NCI-H2029 (cell line): ENCODE measurements around the gene FARP1.
A peak's percentile ranks its signal among the peaks of the same experiment; 100 is the strongest.

Experiments used
- DNase-seq: peaks from one replicate; lab custom pipeline; 2025; lab: John Stamatoyannopoulos, UW

The FARP1 gene

DNA sequence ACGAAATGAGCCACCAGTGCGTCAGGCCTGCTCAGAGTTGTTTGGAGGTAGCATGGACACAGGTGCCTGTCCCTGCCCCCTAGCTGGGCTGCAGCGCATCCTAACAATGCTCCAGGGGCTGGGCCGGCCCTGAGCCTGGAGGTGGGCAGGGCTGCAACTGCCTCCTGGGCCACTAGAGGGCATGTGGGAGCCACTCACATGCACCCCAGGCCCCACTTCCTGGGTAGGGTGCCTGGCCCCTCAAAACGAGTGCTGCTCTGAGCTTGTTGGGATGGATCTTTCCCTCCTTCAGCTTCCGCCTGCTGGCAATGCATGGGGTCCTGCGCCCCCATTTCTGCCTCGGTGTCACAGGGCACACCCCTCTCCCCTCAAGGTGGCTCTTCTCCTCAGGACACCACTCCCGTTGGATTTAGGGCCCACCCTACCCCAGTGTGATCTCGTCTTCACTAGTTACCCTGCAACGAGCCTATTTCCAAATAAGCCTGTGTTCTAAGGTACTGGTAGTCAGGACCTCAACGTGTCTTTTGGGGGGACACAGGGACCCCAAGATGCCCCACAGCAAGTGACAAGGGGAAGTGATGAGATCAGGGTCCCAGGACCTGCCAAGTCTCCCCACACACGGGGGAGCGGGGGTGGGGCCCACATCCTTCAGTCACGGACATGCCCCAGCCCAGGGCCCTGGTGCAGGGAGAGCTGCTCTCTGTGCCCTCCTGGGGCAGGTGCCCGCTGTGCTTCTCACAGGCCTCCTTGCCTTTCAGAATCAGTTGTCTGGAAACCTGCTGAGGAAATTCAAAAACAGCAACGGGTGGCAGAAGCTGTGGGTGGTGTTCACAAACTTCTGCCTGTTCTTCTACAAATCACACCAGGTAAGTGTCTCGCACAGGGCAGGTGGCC lies 302.7 kb downstream of the FARP1 start:
- no peak for DNase-seq

DNA sequence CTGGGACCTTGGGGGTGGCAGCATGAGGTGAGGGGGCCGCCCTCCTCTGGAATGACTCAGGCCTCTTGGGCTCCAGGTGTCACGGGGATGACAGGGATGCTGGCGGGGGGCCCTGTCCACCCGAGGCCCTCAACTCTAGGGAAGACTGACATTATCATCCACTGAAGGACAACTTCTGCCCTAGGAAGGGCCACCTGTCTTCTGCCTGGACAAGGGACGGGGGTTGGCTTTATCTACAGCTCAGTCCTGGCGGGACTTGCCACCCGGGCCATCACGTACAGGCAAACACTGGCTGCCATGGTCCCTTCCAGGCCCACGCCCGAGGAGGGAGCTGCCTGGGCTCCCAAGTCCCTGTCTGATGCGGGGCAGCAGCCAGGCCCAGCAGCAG lies 303.3 kb downstream of the FARP1 start:
- no peak for DNase-seq

DNA sequence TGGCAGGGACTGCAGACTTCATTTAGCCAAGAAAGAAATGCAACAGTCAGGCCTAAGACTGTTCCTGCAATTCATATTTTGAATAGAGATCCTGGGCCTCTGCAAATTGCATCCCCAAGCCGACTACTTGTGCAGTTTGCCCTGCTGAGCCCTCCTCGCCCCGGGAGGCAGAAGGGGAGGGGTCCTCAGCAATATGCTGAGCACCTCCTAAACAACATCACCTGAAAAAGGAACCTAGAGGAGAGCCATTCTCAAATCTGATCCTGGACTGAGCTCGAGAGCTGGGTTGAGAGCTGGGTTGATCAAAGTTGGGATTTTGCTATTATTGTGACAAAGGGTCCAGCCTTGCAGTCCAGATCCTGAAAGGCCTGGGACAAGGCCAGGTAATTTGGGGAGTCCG lies 304.2 kb downstream of the FARP1 start:
- no peak for DNase-seq

DNA sequence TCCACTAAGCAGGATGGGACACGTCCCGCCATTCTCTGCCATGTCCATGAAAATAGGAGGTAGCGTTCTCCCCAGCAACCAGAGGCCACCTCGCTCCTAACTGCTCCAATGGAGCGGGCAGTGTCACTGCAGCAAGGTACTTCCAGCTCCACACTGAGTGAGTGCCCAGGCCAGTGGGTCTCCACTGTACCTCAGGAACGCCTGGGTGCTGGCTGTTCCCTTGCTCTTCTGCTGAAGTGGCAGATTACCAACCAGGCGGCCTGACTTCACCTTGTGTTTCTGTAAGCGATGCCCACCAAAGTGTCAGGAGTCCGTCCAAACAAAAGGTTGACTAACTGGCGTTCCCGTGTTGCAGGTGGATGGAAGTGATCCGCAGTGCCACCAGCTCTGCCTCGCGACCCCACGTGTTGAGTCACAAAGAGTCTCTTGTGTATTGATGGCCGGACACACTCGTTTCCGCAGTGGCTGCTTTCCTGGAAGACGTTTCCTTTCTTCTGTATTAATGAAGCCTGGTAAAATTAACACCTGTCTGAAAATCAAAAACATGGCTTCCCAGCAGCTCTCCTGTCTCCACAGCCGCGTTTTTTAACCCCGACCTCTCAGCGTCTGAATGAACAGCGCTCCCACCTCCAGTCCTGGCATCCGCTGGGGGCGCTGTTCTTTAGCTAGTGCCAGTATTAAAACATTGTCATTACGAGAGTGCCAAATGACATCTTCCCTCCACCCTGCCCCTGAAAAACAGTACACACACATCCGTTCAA lies 305.2 kb downstream of the FARP1 start:
- DNase-seq, result no peak

DNA sequence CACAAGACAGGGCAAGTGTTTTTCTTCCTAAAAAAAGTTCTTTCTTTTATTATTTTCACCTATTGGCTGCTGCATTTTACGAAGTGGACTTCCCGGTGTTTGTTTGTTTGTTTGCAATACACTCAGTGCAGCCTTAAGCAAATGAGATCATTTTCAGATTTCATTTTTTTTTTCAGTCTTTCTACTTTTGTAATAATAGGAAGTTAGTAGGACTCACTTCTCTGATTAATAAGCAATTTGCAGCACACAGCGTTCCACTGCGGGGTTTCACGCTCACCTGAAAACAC lies 305.7 kb downstream of the FARP1 start:
- DNase-seq, result no peak

DNA sequence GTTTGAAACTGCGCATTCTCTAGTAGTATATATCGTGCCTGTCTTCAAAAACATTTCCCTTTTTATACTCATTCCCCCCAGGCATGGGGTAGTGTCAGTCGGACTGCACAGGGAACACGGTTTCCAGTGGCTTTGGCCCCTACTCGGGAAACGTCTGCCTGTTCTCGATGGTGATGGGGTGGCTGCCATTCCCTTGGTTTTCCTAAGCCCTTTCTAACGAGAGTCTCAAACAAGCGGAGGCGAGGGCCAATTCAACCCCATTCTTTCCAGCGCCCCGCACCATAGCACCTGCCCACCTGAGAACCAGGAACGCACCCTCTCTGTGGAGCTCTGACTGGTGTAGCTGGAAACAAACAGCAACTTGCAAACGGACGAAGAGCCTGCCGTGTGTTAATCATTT lies 306.4 kb downstream of the FARP1 start:
- DNase-seq, result no peak

DNA sequence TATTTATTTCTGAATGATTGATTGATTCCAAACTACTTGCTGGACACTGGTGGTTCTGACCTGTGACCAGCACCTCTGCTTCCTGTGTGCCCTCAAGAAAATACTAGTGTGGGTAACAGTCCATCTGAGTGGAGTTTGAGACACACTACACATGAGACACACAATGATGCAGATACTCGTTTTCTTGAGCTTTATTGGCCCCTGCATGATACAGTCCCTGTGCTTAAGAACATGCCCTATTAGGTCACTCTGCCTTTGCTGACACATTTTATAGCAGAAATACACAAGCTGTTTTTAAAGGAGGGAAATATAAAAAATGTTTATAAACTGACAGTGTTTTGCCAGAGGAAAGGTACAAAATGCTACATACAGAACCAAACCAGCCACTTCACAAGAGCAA lies 307.1 kb downstream of the FARP1 start:
- DNase-seq, result no peak

DNA sequence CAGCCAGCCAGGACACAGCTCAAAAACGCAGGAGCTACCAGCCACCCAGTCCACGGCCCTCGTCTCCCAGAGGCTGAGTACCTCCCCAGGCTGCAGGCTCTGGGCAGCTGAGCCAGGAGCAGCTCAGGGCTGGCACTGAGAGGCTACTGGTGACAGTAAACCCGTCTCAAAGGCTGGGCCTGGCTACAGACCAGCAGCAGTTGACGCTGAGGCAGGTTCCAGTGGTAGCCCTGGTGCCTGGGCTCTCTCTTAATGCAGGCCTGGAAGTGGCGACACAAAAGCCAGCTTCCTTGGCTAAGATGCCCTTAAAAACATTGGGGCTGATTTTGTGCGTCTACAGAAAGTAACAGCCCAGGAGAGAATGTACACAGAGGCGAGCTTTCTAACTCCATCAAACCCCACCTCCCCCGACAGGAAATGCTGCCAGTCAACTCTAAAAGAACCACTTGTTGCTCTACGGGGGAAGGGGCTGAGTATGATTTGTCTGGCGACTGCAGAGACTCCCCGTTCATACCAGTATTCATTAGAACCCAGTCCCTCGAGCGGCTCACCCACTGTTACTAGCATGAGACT lies 307.7 kb downstream of the FARP1 start:
- no peak for DNase-seq

DNA sequence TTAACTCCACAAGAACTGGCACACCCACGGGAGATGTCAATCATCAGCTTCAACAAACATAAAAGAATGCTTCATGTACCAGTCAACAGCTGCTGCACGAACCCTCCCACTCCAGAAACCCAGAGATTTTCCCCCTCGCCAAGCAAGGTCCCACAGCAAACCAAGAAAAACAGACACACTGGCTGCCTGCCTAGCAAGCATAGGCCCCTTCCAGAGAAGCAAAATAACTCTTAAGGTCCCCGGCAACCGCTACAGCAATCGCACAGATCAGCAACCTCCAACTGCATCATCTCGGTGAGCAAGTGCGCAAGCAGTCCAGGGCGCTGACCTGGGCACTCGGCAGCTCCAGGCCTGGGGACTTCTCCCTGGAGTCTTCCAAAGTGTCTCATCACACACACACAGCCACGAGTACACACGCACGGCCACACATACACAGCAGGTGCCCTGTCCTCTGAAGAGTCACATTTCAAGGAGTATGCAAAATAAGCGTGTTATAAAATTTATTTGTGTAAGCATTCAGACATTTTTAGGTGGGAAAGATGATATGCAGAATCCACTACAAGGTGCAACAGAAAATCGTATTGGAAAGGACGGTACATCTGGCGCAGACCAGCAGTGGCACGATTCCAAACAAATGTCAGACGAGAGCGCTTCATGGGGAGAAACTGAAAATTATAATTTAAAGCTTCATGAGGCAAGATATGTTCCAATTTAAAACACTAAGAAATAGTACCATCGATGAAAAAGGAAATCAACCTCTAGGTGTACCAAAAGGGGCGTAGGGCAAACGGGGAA lies 309.0 kb downstream of the FARP1 start:
- no peak for DNase-seq

DNA sequence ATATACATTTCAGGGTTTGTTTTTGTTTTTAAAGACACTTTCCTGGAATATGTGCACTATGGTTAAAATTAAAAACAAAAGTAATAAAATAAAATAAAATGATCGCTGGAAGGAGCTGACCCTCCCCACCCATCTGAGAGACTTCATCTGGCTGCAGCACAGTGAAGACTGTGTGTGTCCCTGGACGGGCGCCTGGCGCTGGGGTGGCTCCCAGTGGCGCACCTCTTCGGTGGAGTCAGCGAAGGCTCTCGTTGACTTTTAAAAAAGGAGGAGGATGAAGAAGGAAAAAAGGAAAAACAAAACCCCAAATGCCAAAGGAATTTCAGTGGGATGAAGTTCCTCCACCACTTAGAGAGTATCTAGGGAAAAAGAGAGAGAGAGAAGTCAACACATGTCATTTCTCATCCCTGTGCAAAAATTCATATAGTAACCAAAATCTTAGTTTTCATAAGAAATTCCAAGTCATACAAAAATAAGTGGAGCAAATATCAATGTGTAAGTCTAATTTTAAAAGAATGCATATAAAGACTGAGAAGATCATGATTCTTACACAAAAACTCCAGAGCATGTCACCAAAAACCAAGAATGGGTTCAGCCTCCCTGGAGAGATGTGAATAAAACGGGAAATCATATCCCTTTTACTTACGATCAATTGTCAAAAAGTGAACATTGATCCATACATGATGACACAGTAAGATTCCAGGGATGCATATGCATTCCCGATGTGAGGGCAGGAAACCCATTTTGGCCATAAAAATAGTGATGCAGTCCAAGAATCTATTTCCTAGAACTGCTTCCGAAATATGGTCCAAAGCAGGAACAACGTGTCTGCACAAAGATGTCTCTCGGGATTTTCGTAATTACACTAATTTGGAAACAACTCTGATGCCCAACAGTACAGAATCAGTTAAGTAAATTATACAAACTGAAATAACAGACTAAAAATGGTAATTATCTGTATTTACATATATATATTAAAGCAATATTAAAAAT lies 310.3 kb downstream of the FARP1 start:
- DNase-seq, result no peak

DNA sequence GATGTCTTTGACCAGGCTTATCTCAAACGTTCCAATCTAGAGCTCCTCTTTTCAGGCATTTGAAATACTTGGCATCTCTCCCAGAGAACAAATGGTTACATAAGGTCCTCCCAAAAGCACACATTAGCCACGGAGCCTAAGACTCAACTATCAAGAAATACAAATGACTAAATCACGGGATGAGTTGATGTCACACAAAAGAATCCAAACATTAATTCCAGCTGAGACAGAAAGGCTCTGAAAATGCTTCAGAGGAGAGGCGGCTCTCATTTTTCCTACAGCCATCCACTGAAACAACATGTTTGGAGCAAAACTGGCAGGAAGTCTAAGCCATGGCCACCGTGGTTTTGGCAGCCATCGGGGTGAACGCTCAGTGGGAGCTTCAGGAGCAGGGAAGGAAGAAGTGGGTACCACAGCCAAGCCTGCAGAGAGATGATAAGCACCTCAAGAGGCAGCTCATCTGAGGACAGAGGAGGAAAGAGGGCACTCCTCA lies 311.5 kb downstream of the FARP1 start:
- peak; percentile 13 for DNase-seq

DNA sequence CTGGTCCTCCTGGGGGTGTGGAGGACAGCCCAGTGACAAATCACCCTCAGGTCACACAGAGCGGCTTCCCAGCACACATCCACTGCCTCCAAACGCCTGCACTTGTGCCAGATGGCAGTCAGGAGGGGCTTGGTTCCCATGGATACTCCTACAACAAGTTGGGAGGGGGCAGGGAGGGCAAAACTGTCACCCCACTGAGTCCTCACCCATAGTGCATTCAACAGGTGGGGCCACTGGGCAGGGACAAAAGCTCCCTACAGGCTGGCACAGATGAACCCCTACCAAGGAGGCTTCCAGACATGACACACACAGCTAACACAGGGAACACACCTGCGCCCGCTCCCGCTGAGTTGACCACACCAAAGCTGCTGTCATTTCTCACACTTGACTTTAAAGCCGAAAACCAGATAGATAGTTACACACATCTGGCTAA lies 313.5 kb downstream of the FARP1 start:
- DNase-seq, result no peak

DNA sequence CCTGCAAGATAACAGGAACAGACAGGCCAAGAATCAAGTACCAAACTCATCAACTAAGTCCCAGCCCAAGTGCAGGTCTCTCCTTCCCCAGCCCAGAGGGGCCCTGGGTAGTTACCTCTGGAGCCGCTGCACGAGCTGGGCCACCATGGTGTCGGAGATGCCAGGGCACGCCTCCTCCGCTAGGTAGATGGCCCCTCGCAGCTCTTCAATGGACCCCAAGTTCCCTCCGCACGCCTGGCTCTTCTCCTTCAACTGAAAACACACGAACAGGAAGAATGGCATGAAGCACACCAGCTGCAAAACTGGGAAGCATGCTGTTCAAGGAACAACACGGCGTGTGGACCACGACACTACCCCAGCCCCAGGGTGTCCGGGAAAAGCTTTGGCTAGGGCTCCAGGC lies 314.2 kb downstream of the FARP1 start:
- DNase-seq, result no peak

DNA sequence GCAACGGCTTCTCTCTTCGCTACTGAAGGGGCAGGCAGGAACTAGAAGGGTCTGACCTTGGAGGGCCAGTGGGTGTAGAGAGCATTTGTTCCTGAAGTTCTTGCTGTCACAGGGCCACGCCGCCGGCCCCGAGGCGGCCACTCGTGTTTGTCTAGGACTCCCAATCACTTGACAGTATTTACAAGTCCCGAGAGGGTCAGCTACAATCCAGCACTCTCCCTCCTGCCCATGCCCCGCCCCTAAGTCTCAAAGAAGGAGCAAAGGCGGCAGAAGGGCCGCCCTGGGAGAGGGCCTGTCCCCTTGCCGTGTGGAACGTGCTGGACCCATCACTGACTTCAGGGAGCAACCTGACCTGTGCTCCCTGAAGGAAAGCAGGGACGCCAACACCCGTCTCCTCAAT lies 315.5 kb downstream of the FARP1 start:
- DNase-seq, result no peak

DNA sequence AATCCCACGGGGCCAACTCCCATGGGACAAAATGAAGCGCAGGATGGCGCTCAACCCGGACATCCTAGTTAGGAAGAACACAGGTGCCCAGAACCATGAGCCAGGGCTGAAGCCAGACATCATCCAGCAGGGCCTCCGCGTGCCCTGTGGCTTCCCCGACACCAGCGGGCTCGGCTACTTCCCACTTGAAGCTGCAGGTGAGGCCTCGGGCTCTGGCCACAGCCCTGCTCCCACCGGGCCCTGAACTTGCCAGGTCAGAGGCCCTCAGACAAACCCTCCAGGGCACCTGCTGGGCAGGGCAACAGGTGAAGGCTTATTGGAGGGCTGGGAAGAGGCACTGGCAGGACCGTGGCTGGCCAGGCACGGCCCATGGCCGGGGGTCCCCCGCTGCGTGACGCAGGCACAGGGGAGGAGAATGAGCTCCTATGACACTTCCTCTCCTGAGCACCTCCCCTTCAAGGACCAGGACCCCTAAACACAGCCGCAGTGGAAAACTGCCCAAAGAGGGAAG lies 316.3 kb downstream of the FARP1 start:
- DNase-seq, result no peak

DNA sequence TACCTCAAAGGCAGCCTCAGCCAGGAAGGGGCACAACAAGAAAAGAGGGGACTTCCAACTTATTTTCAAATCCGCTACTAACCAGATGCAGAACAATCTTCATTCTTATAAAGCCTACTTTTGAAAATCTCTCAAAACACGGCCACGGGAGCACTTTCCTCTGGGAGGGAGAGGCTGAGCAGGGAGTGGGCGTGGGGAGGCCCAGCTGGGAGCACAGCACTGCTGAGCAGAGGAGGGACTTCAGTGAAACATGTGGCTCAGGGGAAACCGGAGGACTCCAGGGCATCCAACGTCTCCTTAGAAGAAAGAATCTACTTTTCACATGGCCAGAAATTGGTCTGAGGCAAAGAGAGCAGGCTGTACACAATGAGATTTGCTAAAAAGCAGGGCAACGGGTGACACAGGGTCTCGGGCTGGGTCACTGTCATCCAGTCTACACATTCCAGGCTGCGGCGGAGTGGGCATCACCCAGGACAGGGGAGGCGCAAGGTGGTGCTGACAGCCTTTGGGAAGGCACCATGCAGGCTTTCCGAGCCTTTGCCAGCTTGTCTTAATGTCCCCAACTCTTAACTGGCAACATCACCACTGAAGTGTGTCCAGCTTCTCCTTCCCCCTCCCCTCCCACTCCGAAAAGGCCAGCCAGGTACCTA lies 317.0 kb downstream of the FARP1 start:
- no peak for DNase-seq

DNA sequence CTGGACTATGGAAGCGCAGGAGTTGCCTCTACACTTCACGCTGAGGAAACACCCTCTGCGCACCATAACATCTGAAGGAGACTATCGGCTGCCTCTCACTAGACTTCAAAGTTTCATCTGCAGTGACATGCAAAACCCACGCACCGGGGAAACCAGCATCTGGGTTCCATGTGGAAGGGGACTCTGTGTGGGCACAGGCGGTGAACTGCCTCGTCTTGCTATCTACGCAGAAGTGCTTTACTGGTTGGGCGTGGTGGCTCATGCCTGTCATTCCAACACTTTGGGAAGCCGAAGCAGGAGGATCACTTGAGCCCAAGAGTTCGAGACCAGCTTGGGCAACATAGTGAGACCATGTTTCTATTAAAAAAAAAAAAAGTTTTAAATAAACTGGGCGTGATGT lies 317.6 kb downstream of the FARP1 start:
- DNase-seq, result no peak

DNA sequence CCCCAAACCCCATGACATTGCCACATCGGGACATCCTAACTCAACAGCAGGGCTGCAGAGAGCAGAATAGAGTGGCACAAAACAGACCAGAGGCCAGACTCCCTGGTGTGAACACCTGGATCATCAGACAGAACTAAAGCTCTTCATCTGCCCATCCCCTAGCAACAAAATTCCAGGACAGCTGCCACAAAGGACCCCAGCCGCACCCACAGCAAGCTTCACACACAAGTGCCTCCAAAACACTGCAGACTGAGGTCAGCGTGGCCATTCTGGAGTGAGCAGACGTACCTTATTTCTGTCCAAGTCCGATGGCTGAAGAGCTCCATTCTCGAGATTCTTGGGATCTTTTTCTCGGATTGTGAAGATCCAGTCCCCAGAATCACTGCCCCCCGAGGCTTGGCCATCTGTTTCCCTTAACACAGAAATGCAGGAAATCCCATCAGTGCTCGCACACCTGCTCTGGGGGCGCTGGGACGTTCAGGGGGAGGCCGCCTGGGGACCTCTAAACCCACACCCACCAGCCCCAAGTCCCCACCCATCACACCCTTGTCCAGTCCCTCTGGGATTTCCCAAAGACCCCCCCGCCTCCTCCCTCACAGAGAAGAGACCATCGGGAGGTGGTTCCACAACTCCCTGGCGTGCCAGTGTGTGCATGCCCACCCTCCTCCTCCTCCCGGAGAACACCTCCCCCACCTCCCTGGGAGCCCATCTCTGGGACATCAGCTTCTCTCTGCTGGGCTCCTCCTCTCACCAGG lies 318.8 kb downstream of the FARP1 start:
- DNase-seq, result no peak

DNA sequence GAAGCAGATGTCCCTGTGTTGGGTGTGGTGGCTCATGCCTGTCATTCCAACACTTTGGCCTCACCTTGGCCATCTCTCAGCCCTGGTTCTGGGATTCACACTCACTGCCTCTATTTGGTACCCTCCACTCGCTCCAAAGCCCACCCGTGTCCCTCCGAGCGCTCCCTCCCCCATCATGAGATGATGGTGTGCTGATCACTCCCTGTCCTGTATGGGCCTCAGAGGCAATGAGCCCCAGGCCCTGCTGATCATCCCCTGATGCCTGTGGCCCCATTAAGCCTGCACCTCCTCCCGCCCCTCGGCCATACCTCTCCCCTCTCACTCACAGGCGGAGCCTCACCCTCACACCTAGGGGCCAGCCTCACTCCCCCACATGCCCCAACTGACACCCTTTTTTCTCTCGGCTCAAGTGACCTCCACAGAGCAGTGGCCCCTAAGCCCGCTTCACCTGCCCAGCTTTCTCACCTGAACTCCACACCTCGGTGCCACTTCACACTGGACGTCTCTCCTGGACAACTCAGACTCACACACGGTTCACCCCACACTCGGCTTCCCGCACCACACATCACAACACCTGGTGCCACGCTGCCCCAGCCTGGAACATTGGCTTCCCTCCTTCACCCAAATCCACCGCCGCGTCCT lies 319.5 kb downstream of the FARP1 start:
- DNase-seq, result no peak
